Breast epithelium (tissue), 4 donors: ENCODE data around the gene ACOXL. TPM values are rescaled to one million over a fixed set of nuclear protein-coding genes. Genes with fewer than 3 reads are reported as not detected.
"Not testable (repeated sequence)": the region's sequence is repeated elsewhere in the genome, so short reads cannot be mapped to it uniquely, and the experiment has no call there.

Experiments
- DNase-seq, 2 donors: peaks; one replicate each; pipeline ENCODE4 v3.0.0-alpha.2; 2019; ENCODE audit warnings: low spot score in 2 of 2
- H3K27ac ChIP-seq, 2 donors: fragments of 200-600 bp; sonication (generic) in 1 of 2; one replicate each; pipeline ENCODE4 v1.5.1; 2016 to 2019; ENCODE audit warnings: mild to moderate bottlenecking in 1 of 2
- H3K27me3 ChIP-seq, 2 donors: fragments of 200-600 bp; sonication (generic) in 1 of 2; one replicate each; pipeline versions ENCODE4 v1.5.1 to v1.6.0; 2017 to 2019; ENCODE audit warnings: control low read depth in 1 of 2, mild to moderate bottlenecking in 1 of 2
- H3K36me3 ChIP-seq: fragments of 200-600 bp; one replicate; pipeline ENCODE4 v1.5.1; 2019
- H3K4me1 ChIP-seq, 2 donors: fragments of 200-600 bp; sonication (generic); one replicate each; pipeline ENCODE4 v1.5.1; 2016 to 2019; ENCODE audit warnings: control low read depth in 1 of 2
- H3K4me3 ChIP-seq, 3 donors: fragments of 200-600 bp; sonication (generic); 1 replicate in 2 of 3; 2 replicates in 1 of 3; pipeline ENCODE4 v1.5.1; 2016 to 2019; ENCODE audit warnings: mild to moderate bottlenecking in 3 of 3, moderate library complexity in 2 of 3
- H3K9me3 ChIP-seq, 2 donors: fragments of 200-600 bp; sonication (generic) in 1 of 2; one replicate each; pipeline ENCODE4 v1.5.1; 2016 to 2019; ENCODE audit warnings: control low read depth in 1 of 2
- CTCF ChIP-seq, 3 donors: fragments of 450-650 bp; IDR thresholded peaks; one replicate each; pipeline ENCODE4 v1.5.1; 2016 to 2017; ENCODE audit warnings: antibody characterized with exemption in 3 of 3, mild to moderate bottlenecking in 3 of 3, moderate library complexity in 3 of 3
- POLR2A ChIP-seq: fragments of 450-650 bp; IDR thresholded peaks from one replicate; pipeline ENCODE4 v1.6.1; 2016; ENCODE audit warnings: antibody characterized with exemption, mild to moderate bottlenecking, moderate library complexity
- POLR2AphosphoS5 ChIP-seq, 3 donors: sonication (generic); formaldehyde crosslinking; IDR thresholded peaks; one replicate each; pipeline ENCODE4 v1.6.1; 2017; ENCODE audit warnings: antibody characterized with exemption in 3 of 3
- intact Hi-C: fragments of 100-400 bp; cut with DNase I; formaldehyde crosslinking; loops from one replicate; pipeline ENCODE4 v1.15.1; 2023; ENCODE audit warnings: low total_unique reads
- total RNA-seq, 3 donors: library from RNA; depleted of rRNA; stranded (reverse); fragments of >200 nt; gene quantifications; one replicate each; pipeline ENCODE4 v1.1.0, GENCODE V29; 2016

ACOXL gene
- total RNA-seq, 3 donors from 2014 or later = not detected

- Histone ChIP-seq H3K9me3 (no peaks in the 10 kb centered on the region), H3K36me3 (no peaks in the 10 kb centered on the region), H3K27ac (no peak overlapping the region), H3K4me3 (no peak overlapping the region), H3K4me1 (no peaks in the 10 kb centered on the region), H3K27me3 (no peaks in the 10 kb centered on the region)
- no peak for TF ChIP-seq CTCF (IDR thresholded peaks at IDR 0.05)
- no peak for TF ChIP-seq POLR2A
- TF ChIP-seq POLR2AphosphoS5 (IDR thresholded peaks at IDR 0.05) = no peak
- DNase-seq = no peak
- intact Hi-C loops = no loop called here
These were observed 40.6 kb upstream of the ACOXL start for GRCh38 chr2:110691612-110692258.

GRCh38 chr2:110695146-110695898, 37.1 kb upstream of the ACOXL start:
- H3K36me3 ChIP-seq, H3K27ac ChIP-seq, intact Hi-C loops, DNase-seq, H3K27me3 ChIP-seq, H3K4me3 ChIP-seq, H3K9me3 ChIP-seq, H3K4me1 ChIP-seq: not testable (repeated sequence)

- H3K27ac ChIP-seq, DNase-seq, H3K36me3 ChIP-seq, intact Hi-C loops, H3K27me3 ChIP-seq, H3K9me3 ChIP-seq, H3K4me3 ChIP-seq, H3K4me1 ChIP-seq: not testable (repeated sequence)
These were observed 34.1 kb upstream of the ACOXL start for GRCh38 chr2:110698253-110698652.

- no peak for DNase-seq
- no peak overlapping the region for H3K4me3 ChIP-seq
- no peaks in the 10 kb centered on the region for H3K4me1 ChIP-seq
- H3K27me3 ChIP-seq = no peaks in the 10 kb centered on the region
- H3K27ac ChIP-seq = no peak overlapping the region
- intact Hi-C loops = no loop called here
- H3K9me3 ChIP-seq = no peaks in the 10 kb centered on the region
- H3K36me3 ChIP-seq = peaks cover 3% of the 10 kb centered on the region
- TF ChIP-seq POLR2AphosphoS5 (IDR thresholded peaks at IDR 0.05) (no peak), CTCF (IDR thresholded peaks at IDR 0.05) (no peak), POLR2A (no peak)
These were observed 29.6 kb upstream of the ACOXL start for GRCh38 chr2:110702514-110703380.

GRCh38 chr2:110707386-110707965, 24.9 kb upstream of the ACOXL start:
- Histone ChIP-seq H3K36me3 (peaks cover 3% of the 10 kb centered on the region), H3K9me3 (no peaks in the 10 kb centered on the region), H3K4me3 (no peak overlapping the region), H3K4me1 (no peaks in the 10 kb centered on the region), H3K27me3 (peaks cover 0 to 5% of the 10 kb centered on the region in 2 donors), H3K27ac (no peak overlapping the region)
- no peak for DNase-seq
- intact Hi-C loops = no loop called here
- TF ChIP-seq POLR2AphosphoS5 (IDR thresholded peaks at IDR 0.05) (no peak), CTCF (IDR thresholded peaks at IDR 0.05) (no peak), POLR2A (no peak)
